Panc1 (cell line): ENCODE measurements around the gene MDM2. TPM values are rescaled to one million over a fixed set of nuclear protein-coding genes. Genes with fewer than 3 reads are reported as not detected.

ENCODE experiments used
- ATAC-seq: fragments of 200-7000 bp; cut with Tn5 transposase; 2 replicates; pipeline ENCODE4 v1.9.1; 2020; ENCODE audit warnings: mild to moderate bottlenecking, moderate library complexity
- BruUV-seq: library from RNA; stranded (reverse); fragments of 400-500 nt; replicated peaks from 2 replicates; lab custom pipeline; 2021; lab: Mats Ljungman, UMichigan
- CTCF ChIA-PET: fragments of 300-600 bp; sonication (Branson Sonifier 250); formaldehyde crosslinking; loops from one replicate; lab custom pipeline; 2022; ENCODE audit warnings: antibody characterized with exemption; lab: Charles Lee
- POLR2A ChIA-PET: fragments of 300-600 bp; sonication (Branson Sonifier 250); formaldehyde crosslinking; loops from one replicate; lab custom pipeline; 2022; ENCODE audit warnings: antibody characterized with exemption; lab: Charles Lee
- DNase-seq: peaks from one replicate; pipeline ENCODE4 v3.0.0-alpha.2; 2010; ENCODE audit warnings: low read depth, low spot score
- H3K27ac ChIP-seq: 2 replicates; pipeline ENCODE4 v1.5.1; 2011; ENCODE audit warnings: mild to moderate bottlenecking, low read length, inconsistent platforms
- H3K27me3 ChIP-seq: fragments of 200-500 bp; sonication (Bioruptor generic); 2 replicates; pipeline ENCODE4 v1.6.0; 2014; ENCODE audit warnings: low read length, inconsistent platforms; ENCODE audit not compliant: control insufficient read depth, insufficient read depth
- H3K36me3 ChIP-seq: fragments of 200-500 bp; sonication (Bioruptor generic); 2 replicates; pipeline ENCODE4 v1.5.1; 2014; ENCODE audit warnings: inconsistent platforms, mild to moderate bottlenecking, low read length, moderate library complexity; ENCODE audit not compliant: control insufficient read depth, insufficient read depth
- H3K4me1 ChIP-seq: 2 replicates; pipeline ENCODE4 v1.5.1; 2011; ENCODE audit warnings: inconsistent platforms, mild to moderate bottlenecking, low read length, moderate library complexity; ENCODE audit not compliant: control insufficient read depth, insufficient read depth
- H3K4me3 ChIP-seq, 2 experiments: 2 replicates each; pipeline ENCODE4 v1.5.1; 2011 to 2012; ENCODE audit warnings: low read depth in 2 of 2, low read length in 2 of 2, mild to moderate bottlenecking in 2 of 2, inconsistent platforms in 1 of 2, moderate library complexity in 1 of 2
- H3K9me3 ChIP-seq: fragments of 200-500 bp; sonication (Bioruptor generic); 2 replicates; pipeline ENCODE4 v1.5.1; 2014; ENCODE audit warnings: low read depth, mild to moderate bottlenecking, inconsistent platforms, low read length, moderate library complexity; ENCODE audit not compliant: control insufficient read depth, insufficient read depth
- POLR2AphosphoS5 ChIP-seq: IDR thresholded peaks from 2 replicates; pipeline ENCODE4 v1.6.1; 2012; ENCODE audit warnings: mild to moderate bottlenecking, low read depth, low read length, moderate library complexity
- SIN3A ChIP-seq: IDR thresholded peaks from 2 replicates; pipeline ENCODE4 v1.6.1; 2012; ENCODE audit warnings: low read depth, mild to moderate bottlenecking, low read length, moderate library complexity, borderline replicate concordance; ENCODE audit not compliant: insufficient read depth
- TCF7L2 ChIP-seq: IDR thresholded peaks from 2 replicates; pipeline ENCODE4 v1.6.1; 2011; ENCODE audit warnings: mild to moderate bottlenecking, low read depth, low read length, inconsistent platforms
- in situ Hi-C: cut with HindIII; loops from 2 replicates; pipeline ENCODE4 v1.10.0; 2016; ENCODE audit warnings: low sequenced_read_pairs, low pct_unique_long_range_greater_than_20kb
- intact Hi-C: fragments of 100-400 bp; cut with micrococcal nuclease; formaldehyde crosslinking; loops from one replicate; pipeline ENCODE4 v1.10.0; 2022; ENCODE audit not compliant: unreplicated experiment
- total RNA-seq: library from RNA; stranded (reverse); gene quantifications from one replicate; pipeline ENCODE4 v1.2.1, GENCODE V29; 2021; ENCODE audit not compliant: unreplicated experiment
- TF ChIP-seq, protein P1 (sequence below), 2 experiments: IDR thresholded peaks; 2 replicates each; pipeline ENCODE4 v1.6.1; 2011 to 2012; ENCODE audit warnings: low read depth in 2 of 2, control low read depth in 1 of 2, low read length in 1 of 2, mild to moderate bottlenecking in 1 of 2, moderate library complexity in 1 of 2; ENCODE audit not compliant: insufficient read depth in 1 of 2
- TF ChIP-seq, protein P2 (sequence below): fragments of 450-650 bp; IDR thresholded peaks from 2 replicates; pipeline ENCODE4 v1.5.1; 2017; ENCODE audit warnings: mild to moderate bottlenecking

Gene MDM2
- total RNA-seq, 1 experiment from 2014 or later: 101 TPM

DNA sequence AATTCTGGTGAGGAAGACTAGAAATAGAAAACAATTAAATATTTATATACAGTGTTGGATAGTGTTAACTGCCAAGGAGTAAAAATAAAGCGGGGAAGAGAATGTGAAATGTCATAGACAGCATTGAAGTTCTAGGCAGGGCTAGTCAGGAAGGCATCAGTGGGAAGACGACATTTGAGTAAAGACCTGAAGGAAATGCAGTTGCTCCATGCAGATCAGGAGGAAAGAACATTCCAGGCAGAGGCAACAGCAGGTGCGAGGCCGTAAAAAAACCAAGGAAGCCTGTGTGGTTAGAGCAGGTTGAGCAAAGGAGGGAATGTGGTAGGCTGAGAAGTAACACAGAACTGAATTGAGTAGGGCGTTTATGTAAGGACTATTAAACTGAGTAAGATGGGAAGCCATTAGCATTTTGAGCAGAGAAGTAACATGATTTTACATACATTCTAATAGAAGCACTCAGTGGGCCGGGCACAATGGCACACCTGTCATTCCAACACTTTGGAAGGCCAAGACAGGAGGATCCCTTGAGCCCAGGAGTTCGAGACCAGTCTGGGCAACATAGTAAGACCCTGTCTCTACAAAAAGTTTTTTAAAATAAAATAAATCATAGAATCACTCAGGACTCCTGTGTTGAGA is 47.1 kb upstream of the MDM2 start:
- Histone ChIP-seq H3K4me1 (no peaks in the 10 kb centered on the region), H3K27ac (no peak overlapping the region), H3K4me3 (no peak overlapping the region), H3K36me3 (0 out of 2 replicates have a peak, but pooled peaks cover 2% of the 10 kb centered on the region), H3K9me3 (no peaks in the 10 kb centered on the region), H3K27me3 (no peaks in the 10 kb centered on the region)
- in situ Hi-C loops (no loop called here), intact Hi-C loops (no loop called here)
- ChIA-PET POLR2A (no interaction called here), CTCF (no interaction called here)
- TF ChIP-seq, protein P1, sequence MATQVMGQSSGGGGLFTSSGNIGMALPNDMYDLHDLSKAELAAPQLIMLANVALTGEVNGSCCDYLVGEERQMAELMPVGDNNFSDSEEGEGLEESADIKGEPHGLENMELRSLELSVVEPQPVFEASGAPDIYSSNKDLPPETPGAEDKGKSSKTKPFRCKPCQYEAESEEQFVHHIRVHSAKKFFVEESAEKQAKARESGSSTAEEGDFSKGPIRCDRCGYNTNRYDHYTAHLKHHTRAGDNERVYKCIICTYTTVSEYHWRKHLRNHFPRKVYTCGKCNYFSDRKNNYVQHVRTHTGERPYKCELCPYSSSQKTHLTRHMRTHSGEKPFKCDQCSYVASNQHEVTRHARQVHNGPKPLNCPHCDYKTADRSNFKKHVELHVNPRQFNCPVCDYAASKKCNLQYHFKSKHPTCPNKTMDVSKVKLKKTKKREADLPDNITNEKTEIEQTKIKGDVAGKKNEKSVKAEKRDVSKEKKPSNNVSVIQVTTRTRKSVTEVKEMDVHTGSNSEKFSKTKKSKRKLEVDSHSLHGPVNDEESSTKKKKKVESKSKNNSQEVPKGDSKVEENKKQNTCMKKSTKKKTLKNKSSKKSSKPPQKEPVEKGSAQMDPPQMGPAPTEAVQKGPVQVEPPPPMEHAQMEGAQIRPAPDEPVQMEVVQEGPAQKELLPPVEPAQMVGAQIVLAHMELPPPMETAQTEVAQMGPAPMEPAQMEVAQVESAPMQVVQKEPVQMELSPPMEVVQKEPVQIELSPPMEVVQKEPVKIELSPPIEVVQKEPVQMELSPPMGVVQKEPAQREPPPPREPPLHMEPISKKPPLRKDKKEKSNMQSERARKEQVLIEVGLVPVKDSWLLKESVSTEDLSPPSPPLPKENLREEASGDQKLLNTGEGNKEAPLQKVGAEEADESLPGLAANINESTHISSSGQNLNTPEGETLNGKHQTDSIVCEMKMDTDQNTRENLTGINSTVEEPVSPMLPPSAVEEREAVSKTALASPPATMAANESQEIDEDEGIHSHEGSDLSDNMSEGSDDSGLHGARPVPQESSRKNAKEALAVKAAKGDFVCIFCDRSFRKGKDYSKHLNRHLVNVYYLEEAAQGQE (IDR thresholded peaks at IDR 0.05; ENCODE audit: insufficient read depth in 1 of 2, low read depth in 2 of 2, low read length in 1 of 2): no peak
- TF ChIP-seq SIN3A (no peak), TCF7L2 (no peak), POLR2AphosphoS5 (no peak)
- TF ChIP-seq, protein P2, sequence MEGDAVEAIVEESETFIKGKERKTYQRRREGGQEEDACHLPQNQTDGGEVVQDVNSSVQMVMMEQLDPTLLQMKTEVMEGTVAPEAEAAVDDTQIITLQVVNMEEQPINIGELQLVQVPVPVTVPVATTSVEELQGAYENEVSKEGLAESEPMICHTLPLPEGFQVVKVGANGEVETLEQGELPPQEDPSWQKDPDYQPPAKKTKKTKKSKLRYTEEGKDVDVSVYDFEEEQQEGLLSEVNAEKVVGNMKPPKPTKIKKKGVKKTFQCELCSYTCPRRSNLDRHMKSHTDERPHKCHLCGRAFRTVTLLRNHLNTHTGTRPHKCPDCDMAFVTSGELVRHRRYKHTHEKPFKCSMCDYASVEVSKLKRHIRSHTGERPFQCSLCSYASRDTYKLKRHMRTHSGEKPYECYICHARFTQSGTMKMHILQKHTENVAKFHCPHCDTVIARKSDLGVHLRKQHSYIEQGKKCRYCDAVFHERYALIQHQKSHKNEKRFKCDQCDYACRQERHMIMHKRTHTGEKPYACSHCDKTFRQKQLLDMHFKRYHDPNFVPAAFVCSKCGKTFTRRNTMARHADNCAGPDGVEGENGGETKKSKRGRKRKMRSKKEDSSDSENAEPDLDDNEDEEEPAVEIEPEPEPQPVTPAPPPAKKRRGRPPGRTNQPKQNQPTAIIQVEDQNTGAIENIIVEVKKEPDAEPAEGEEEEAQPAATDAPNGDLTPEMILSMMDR: no peak
- ATAC-seq (no peak), DNase-seq (no peak)
- no TSS peak for BruUV-seq

DNA sequence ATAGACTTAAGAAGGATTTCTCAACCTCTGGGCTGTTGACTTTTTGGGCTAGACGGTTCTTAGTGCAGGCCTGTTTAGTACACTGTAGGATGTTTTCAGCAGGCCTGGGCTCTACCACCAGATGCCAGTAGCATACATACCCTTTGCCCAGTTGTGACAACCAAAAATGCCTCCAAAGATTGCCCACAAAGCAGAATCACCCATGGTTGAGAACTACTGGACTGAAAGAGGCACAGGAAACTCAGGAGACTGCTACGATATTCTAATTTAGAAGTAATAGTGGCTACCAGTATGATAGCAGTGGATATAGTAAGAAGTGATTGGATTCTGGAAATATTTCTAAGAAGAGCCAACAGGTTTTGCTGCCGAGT is 46.5 kb upstream of the MDM2 start:
- Histone ChIP-seq H3K4me1 (no peaks in the 10 kb centered on the region), H3K27me3 (no peaks in the 10 kb centered on the region), H3K9me3 (no peaks in the 10 kb centered on the region), H3K4me3 (no peak overlapping the region), H3K36me3 (0 out of 2 replicates have a peak, but pooled peaks cover 2% of the 10 kb centered on the region), H3K27ac (no peak overlapping the region)
- ChIA-PET CTCF (no interaction called here), POLR2A (no interaction called here)
- no TSS peak for BruUV-seq
- intact Hi-C loops: no loop called here
- DNase-seq (no peak), ATAC-seq (no peak)
- TF ChIP-seq, protein P2: no peak
- TF ChIP-seq TCF7L2: no peak
- TF ChIP-seq, protein P1 (IDR thresholded peaks at IDR 0.05; ENCODE audit: insufficient read depth in 1 of 2, low read depth in 2 of 2, low read length in 1 of 2): no peak
- TF ChIP-seq POLR2AphosphoS5: no peak
- TF ChIP-seq SIN3A: no peak
- in situ Hi-C loops: no loop called here
